Trophoblast cell (in vitro differentiated cells and primary cell): ENCODE results near the gene TRABD2B.

ENCODE experiments used
- DNase-seq, 2 donors: peaks; one replicate each; pipeline ENCODE4 v3.0.0-alpha.2; 2016
- H2AFZ ChIP-seq: 2 replicates; pipeline ENCODE4 v1.6.1; 2013; ENCODE audit warnings: low read length, moderate library complexity, mild to moderate bottlenecking; ENCODE audit not compliant: insufficient read depth, poor library complexity
- H2AK5ac ChIP-seq: 2 replicates; pipeline ENCODE4 v1.6.1; 2013; ENCODE audit warnings: mild to moderate bottlenecking, low read length
- H2BK120ac ChIP-seq: 2 replicates; pipeline ENCODE4 v1.6.1; 2013; ENCODE audit warnings: low read length, mild to moderate bottlenecking, moderate library complexity; ENCODE audit not compliant: insufficient read depth, poor library complexity
- H2BK12ac ChIP-seq: 2 replicates; pipeline ENCODE4 v1.6.1; 2013; ENCODE audit warnings: mild to moderate bottlenecking, low read length, moderate library complexity
- H2BK5ac ChIP-seq: 2 replicates; pipeline ENCODE4 v1.6.1; 2013; ENCODE audit warnings: low read length, low read depth, moderate library complexity, mild to moderate bottlenecking; ENCODE audit not compliant: poor library complexity
- H3K14ac ChIP-seq: 2 replicates; pipeline ENCODE4 v1.6.1; 2013; ENCODE audit warnings: mild to moderate bottlenecking, low read length
- H3K18ac ChIP-seq: 2 replicates; pipeline ENCODE4 v1.6.1; 2013; ENCODE audit warnings: mild to moderate bottlenecking, low read length
- H3K23ac ChIP-seq: 2 replicates; pipeline ENCODE4 v1.6.1; 2013; ENCODE audit warnings: low read length
- H3K27ac ChIP-seq: 2 replicates; pipeline ENCODE4 v1.5.1; 2013; ENCODE audit warnings: low read depth, mild to moderate bottlenecking, inconsistent platforms, low read length, moderate library complexity
- H3K27me3 ChIP-seq: 2 replicates; pipeline ENCODE4 v1.6.1; 2013; ENCODE audit warnings: inconsistent platforms, mild to moderate bottlenecking, low read length, moderate library complexity; ENCODE audit not compliant: insufficient read depth
- H3K36me3 ChIP-seq, 2 experiments: 1 replicate in 1 of 2; 2 replicates in 1 of 2; pipeline ENCODE4 v1.6.1; 2013; ENCODE audit warnings: low read length in 2 of 2, mild to moderate bottlenecking in 2 of 2, moderate library complexity in 1 of 2; ENCODE audit not compliant: insufficient read depth in 2 of 2, control insufficient read depth in 1 of 2
- H3K4ac ChIP-seq: 2 replicates; pipeline ENCODE4 v1.6.1; 2013; ENCODE audit warnings: low read depth, mild to moderate bottlenecking, low read length, moderate library complexity
- H3K4me1 ChIP-seq, 2 experiments: 1 replicate in 1 of 2; 2 replicates in 1 of 2; pipeline ENCODE4 v1.6.1; 2013; ENCODE audit warnings: low read length in 2 of 2, mild to moderate bottlenecking in 2 of 2, moderate library complexity in 1 of 2; ENCODE audit not compliant: insufficient read depth in 2 of 2, control insufficient read depth in 1 of 2
- H3K4me2 ChIP-seq: 2 replicates; pipeline ENCODE4 v1.6.1; 2013; ENCODE audit warnings: inconsistent platforms, mild to moderate bottlenecking, low read length, moderate library complexity
- H3K4me3 ChIP-seq: 2 replicates; pipeline ENCODE4 v1.5.1; 2013; ENCODE audit warnings: mild to moderate bottlenecking, low read depth, low read length, inconsistent platforms
- H3K79me1 ChIP-seq: one replicate; pipeline ENCODE4 v1.6.1; 2013; ENCODE audit warnings: low read length
- H3K79me2 ChIP-seq: 2 replicates; pipeline ENCODE4 v1.6.1; 2013; ENCODE audit warnings: low read length, mild to moderate bottlenecking; ENCODE audit not compliant: control insufficient read depth, insufficient read depth, poor library complexity
- H3K9ac ChIP-seq: 2 replicates; pipeline ENCODE4 v1.6.1; 2013; ENCODE audit warnings: mild to moderate bottlenecking, low read length
- H3K9me3 ChIP-seq: 2 replicates; pipeline ENCODE4 v1.6.1; 2013; ENCODE audit warnings: low read depth, mild to moderate bottlenecking, control low read depth, inconsistent platforms, low read length; ENCODE audit not compliant: insufficient read depth
- H4K12ac ChIP-seq: 2 replicates; pipeline ENCODE4 v1.6.1; 2013; ENCODE audit warnings: low read depth, mild to moderate bottlenecking, low read length, moderate library complexity
- H4K8ac ChIP-seq: 2 replicates; pipeline ENCODE4 v1.6.1; 2013; ENCODE audit warnings: low read depth, mild to moderate bottlenecking, low read length, moderate library complexity
- H4K91ac ChIP-seq: one replicate; pipeline ENCODE4 v1.6.1; 2013; ENCODE audit warnings: low read depth, mild to moderate bottlenecking, low read length, moderate library complexity
- WGBS: extraction: QIAGEN DNeasy Blood & Tissue Kit; methylation state at CpG from one replicate; pipeline ENCODE4 v1.1.7; 2013; ENCODE audit warnings: missing lambda C conversion rate; ENCODE audit not compliant: insufficient read length, insufficient coverage; ENCODE audit errors: extremely low coverage; 5-methylcytosine and 5-hydroxymethylcytosine counted together

TRABD2B gene

GRCh38 chr1:47787560-47787959, 209.6 kb downstream of the TRABD2B start:
- Histone ChIP-seq H3K4ac (no peak overlapping the region), H4K8ac (no peak overlapping the region), H3K79me2 (no peaks in the 10 kb centered on the region), H4K12ac (no peak overlapping the region), H3K4me3 (no peak overlapping the region), H3K4me1 (no peaks in the 10 kb centered on the region), H3K36me3 (no peaks in the 10 kb centered on the region), H3K79me1 (no peaks in the 10 kb centered on the region), H3K27me3 (no peaks in the 10 kb centered on the region), H2BK12ac (no peak overlapping the region), H2AK5ac (no peak overlapping the region), H2BK120ac (no peak overlapping the region), H3K9me3 (peaks cover 5% of the 10 kb centered on the region), H3K27ac (no peak overlapping the region), H3K4me2 (no peak overlapping the region), H2AFZ (no peak overlapping the region), H3K18ac (no peak overlapping the region), H4K91ac (no peak overlapping the region), H3K14ac (no peak overlapping the region), H3K9ac (no peak overlapping the region), H3K23ac (no peak overlapping the region), H2BK5ac (no peak overlapping the region)
- no peak for DNase-seq
- no CpG with 5 or more reads among the region's 1 CpG for WGBS

- no CpG with 5 or more reads among the region's 6 CpGs for WGBS
- H4K8ac ChIP-seq, result no peak overlapping the region
- H3K27me3 ChIP-seq, result no peaks in the 10 kb centered on the region
- no peak overlapping the region for H3K4ac ChIP-seq
- H2BK12ac ChIP-seq, result no peak overlapping the region
- H4K12ac ChIP-seq, result no peak overlapping the region
- no peak overlapping the region for H3K23ac ChIP-seq
- no peak overlapping the region for H2BK5ac ChIP-seq
- no peak for DNase-seq
- H3K36me3 ChIP-seq, result no peaks in the 10 kb centered on the region
- H2AFZ ChIP-seq, result no peak overlapping the region
- no peaks in the 10 kb centered on the region for H3K79me2 ChIP-seq
- no peak overlapping the region for H3K4me2 ChIP-seq
- H3K14ac ChIP-seq, result no peak overlapping the region
- H2BK120ac ChIP-seq, result no peak overlapping the region
- H3K9ac ChIP-seq, result no peak overlapping the region
- no peaks in the 10 kb centered on the region for H3K79me1 ChIP-seq
- no peak overlapping the region for H3K27ac ChIP-seq
- H3K18ac ChIP-seq, result no peak overlapping the region
- no peak overlapping the region for H3K4me3 ChIP-seq
- H3K4me1 ChIP-seq, result no peaks in the 10 kb centered on the region
- no peak overlapping the region for H4K91ac ChIP-seq
- H2AK5ac ChIP-seq, result no peak overlapping the region
- peaks cover 3% of the 10 kb centered on the region for H3K9me3 ChIP-seq
These were observed 210.9 kb downstream of the TRABD2B start for GRCh38 chr1:47786316-47786715.

- Histone ChIP-seq H2AK5ac (no peak overlapping the region), H2BK120ac (no peak overlapping the region), H4K12ac (no peak overlapping the region), H3K79me1 (no peaks in the 10 kb centered on the region), H3K9me3 (peaks cover 3% of the 10 kb centered on the region), H3K9ac (no peak overlapping the region), H2AFZ (no peak overlapping the region), H3K18ac (no peak overlapping the region), H3K14ac (no peak overlapping the region), H2BK12ac (no peak overlapping the region), H3K4me2 (no peak overlapping the region), H2BK5ac (no peak overlapping the region), H3K4ac (no peak overlapping the region), H3K4me3 (no peak overlapping the region), H3K27me3 (no peaks in the 10 kb centered on the region), H3K27ac (no peak overlapping the region), H3K36me3 (no peaks in the 10 kb centered on the region), H4K91ac (no peak overlapping the region), H3K23ac (no peak overlapping the region), H3K4me1 (no peaks in the 10 kb centered on the region), H3K79me2 (no peaks in the 10 kb centered on the region), H4K8ac (no peak overlapping the region)
- no peak for DNase-seq
- no CpG with 5 or more reads among the region's 10 CpGs for WGBS
These were observed 211.5 kb downstream of the TRABD2B start for GRCh38 chr1:47785561-47786271.

- Histone ChIP-seq H3K79me1 (no peaks in the 10 kb centered on the region), H3K27me3 (no peaks in the 10 kb centered on the region), H3K36me3 (no peaks in the 10 kb centered on the region), H2BK120ac (no peak overlapping the region), H2AFZ (no peak overlapping the region), H3K9me3 (no peaks in the 10 kb centered on the region), H3K27ac (no peak overlapping the region), H4K12ac (no peak overlapping the region), H3K4ac (no peak overlapping the region), H3K23ac (no peak overlapping the region), H2BK12ac (no peak overlapping the region), H3K14ac (no peak overlapping the region), H2AK5ac (no peak overlapping the region), H3K9ac (no peak overlapping the region), H4K8ac (no peak overlapping the region), H3K4me2 (no peak overlapping the region), H2BK5ac (no peak overlapping the region), H4K91ac (no peak overlapping the region), H3K79me2 (no peaks in the 10 kb centered on the region), H3K4me1 (no peaks in the 10 kb centered on the region), H3K18ac (no peak overlapping the region), H3K4me3 (no peak overlapping the region)
- no CpG with 5 or more reads among the region's 4 CpGs for WGBS
- no peak for DNase-seq
These were observed 212.1 kb downstream of the TRABD2B start for GRCh38 chr1:47785118-47785517.
